ENCODE data around the gene NPAT.
"Not testable (repeated sequence)": the region's sequence is repeated elsewhere in the genome, so short reads cannot be mapped to it uniquely, and the experiment has no call there.

Gene NPAT

DNA sequence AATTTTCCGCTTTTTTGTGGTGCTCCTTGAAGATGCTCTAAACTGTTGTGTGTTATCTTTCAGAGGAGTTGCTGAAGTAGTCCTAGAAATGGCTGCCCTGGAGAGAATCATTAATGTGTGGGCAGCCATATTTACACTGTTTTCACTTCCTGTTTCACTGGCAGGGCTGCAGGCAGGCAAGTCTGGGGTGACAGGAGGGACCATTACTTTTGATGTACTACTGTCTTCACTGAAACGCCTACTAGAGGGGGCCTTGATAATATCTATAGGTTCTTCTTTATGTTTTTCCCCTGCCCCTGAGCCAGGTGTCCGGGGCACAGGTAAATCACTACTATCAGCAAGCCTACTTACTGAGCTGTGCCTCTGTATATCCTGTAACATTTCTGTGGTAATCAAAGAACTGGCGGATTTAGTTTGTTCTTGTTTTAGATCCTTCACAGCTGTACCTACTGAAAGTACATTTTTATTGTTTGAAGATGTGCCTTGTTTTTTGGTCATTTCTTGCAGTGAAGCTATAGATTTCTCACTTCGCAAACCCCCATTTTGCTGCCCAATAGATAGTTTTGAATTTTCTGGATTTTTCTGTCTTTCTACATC is 61.4 kb downstream of the NPAT start:
- no peak for DNase-seq (ENCODE audit: low read depth, low spot score)

DNA sequence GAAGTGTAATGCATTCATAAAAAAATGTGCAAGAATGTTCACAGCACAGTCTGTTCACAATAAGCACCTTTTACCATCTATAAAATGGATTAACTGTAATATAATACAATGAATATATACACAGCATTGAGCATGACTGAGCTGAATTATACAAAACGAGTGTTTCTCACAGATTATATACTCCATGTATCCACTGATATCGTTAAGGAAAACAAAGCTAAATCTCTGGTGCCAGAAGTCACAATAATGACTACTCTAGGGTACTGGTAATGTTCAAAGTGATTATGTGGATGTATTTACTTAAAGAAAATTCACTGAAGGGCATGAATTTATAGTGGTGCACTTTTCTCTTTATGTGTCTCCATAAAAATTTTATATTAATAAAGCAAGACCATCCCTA is 67.8 kb downstream of the NPAT start:
- DNase-seq (ENCODE audit: low read depth, low spot score) = no peak

DNA sequence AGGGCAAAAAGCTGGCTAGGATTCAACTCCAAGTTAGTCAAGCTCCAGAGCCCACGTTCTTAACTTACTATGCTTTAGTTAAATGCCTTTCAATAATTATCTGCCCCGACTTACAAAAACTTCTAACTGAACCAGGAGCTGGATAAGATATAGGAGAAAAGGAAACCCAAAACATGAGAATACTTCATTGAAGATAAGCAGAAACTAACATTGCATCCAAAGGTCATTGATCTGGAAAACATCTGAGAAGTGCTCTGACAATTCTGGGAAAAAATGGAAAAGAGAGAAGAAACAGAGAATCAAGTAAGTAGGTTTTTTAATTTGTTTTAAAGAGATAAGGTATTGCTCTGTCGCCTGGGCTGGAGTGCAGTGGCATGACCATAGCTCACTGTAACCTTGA is 73.9 kb downstream of the NPAT start:
- no peak for DNase-seq (ENCODE audit: low read depth, low spot score)

DNA sequence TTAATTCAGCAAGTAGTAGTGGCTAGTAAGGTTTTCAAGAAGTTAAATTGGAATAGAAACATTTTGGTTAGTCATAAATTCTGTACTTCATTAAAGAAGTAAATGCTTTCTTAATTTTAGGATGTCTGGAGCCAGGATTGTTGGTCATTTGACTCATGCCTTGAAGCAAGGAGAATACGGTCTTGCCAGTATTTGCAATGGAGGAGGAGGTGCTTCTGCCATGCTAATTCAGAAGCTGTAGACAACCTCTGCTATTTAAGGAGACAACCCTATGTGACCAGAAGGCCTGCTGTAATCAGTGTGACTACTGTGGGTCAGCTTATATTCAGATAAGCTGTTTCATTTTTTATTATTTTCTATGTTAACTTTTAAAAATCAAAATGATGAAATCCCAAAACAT is 75.3 kb downstream of the NPAT start:
- no peak for DNase-seq (ENCODE audit: low read depth, low spot score)

DNA sequence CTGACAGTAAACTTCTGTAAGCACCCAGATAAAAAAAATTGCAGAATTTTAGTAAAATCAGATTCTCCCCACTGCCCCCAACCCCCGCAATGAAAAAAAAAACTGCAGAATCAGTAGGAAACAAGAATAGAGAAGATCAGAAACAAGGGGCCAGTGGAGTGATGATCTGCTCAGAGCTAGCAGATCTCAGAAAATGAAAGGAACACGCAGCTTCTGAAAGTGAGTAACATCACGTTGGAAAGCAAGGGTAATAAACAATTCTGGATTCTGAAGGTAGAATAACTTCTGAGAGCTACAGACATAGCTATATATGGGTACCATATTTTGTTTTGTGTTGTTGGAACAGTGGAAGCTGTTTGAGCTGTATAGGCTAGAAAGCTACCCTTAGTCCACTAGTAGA is 77.8 kb downstream of the NPAT start:
- DNase-seq (ENCODE audit: low read depth, low spot score) = no peak

DNA sequence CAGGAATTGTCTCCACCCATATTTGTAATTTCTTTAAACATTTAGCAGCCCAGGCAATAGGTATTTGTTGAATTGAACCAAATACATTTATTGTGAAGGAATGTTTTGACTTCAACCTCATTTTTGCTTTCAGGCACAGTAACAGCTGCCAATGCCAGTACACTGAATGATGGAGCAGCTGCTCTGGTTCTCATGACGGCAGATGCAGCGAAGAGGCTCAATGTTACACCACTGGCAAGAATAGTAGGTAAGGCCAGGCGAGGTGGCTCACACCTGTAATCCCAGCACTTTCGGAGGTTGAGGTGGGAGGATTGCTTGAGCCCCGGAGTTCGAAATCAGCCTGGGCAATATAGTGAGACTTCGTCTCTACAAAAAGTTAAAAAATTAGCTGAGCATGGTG is 80.1 kb downstream of the NPAT start:
- DNase-seq (ENCODE audit: low read depth, low spot score) = no peak

DNA sequence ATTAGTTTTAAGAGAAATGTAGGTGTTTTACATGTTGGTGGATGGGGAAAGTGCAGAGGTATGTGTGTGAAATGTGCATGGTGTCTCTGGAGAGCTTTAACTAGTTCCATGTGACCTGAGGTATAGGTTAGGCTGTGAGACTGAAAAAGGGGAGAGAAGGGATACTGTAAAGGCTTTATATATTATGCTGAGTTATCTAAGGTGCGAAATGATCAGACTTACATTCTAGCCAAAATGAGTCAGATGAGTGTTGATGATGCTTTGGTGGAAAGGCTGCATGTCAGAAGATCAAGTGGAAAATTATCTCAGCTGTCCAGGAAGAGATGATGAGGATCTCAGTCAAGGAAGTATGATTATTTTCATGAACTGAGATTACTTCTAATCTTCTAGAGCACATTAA is 85.2 kb downstream of the NPAT start:
- no peak for DNase-seq (ENCODE audit: low read depth, low spot score)

DNA sequence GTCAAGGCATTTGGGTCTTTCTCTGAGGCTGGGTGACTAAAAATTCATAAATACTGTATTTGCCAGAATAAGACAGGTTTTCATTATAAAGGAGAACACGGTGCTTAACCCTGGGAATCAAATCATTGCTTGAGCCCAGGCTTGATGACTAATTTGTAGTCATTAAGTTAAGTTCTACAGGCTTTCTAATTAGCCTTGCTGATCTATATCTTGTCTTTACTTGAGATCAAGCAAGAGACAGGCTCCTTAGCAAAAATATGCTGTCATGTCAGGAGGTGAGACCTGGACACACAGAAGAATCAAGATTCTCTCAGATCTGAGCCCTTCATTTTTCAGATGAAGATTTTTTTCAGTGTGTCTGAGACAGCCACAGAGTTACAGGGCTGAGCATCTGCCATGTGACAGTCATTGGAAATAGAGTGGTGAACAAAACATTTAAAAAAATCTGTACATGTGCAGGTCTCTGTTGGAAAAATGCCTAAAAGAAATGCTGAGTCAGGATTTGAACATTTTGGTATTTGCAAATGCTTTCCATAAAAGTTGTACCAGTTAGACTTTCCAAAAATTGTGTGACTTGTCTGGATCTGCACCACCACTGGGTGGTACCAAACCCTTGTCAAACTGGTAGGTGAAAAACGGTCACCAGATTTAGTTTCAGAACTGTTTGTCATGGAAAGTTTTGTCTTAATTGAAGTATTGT is 86.4 kb downstream of the NPAT start:
- no peak for DNase-seq (ENCODE audit: low read depth, low spot score)

DNA sequence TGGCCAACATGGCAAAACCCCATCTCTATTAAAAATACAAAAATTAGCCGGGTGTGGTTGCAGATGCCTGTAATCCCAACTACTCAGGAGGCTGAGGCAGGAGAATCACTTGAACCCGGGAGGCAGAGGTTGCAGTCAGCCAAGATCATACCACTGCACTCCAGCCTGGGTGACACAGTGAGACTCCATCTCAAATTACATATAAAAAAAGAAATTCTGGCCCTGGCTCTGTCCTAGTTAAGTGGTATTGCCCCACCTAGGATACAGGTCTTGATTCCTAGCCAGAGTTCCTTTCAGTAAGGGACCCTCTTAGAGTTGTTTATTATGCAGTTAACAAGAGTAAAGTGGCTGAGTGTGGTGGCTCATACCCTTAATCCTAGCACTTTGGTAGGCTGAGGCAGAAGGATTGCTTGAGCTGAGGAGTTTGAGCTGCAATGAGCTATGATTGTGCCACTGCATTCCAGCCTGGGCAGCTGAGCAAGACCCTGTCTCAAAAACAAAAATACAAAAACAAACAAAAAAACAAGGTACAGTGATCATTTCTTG is 89.4 kb downstream of the NPAT start:
- DNase-seq (ENCODE audit: low read depth, low spot score) = not testable (repeated sequence)

DNA sequence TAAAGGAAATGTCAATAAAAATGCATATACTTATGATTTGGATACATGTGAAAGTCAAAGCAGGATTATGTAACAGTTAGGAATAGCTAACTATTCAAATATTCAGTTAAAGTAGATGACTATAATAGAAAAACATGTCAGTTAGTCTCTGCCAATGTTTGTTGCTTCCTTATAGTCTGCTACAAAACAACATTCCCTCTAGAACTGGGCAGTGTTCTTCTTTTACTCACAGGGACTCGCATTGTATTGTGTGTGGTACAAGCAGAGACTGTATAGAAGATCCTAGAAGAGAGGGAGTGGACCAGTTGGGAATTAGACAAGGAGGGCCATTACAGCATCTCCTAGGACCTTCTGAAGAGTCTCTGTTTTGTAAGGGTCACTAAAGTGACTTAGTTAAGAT is 90.4 kb downstream of the NPAT start:
- DNase-seq (ENCODE audit: low read depth, low spot score) = no peak

DNA sequence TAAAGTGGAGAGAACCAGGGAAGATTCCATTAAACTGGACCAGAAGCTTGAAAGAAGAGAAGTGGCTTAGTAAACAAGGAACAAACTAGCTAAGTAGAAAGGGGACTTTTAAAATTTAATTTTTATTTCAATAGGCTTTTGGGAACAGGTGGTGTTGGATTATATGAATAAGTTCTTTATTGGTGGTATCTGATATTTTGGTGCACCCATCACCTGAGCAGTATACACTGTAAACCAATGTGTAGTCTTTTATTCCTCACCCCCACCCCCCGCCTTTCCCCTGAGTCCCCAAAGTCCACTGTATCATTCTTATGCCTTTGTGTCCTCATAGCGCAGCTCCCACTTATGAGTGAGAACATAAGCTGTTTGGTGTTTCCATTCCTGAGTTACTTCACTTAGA is 93.7 kb downstream of the NPAT start:
- no peak for DNase-seq (ENCODE audit: low read depth, low spot score)

DNA sequence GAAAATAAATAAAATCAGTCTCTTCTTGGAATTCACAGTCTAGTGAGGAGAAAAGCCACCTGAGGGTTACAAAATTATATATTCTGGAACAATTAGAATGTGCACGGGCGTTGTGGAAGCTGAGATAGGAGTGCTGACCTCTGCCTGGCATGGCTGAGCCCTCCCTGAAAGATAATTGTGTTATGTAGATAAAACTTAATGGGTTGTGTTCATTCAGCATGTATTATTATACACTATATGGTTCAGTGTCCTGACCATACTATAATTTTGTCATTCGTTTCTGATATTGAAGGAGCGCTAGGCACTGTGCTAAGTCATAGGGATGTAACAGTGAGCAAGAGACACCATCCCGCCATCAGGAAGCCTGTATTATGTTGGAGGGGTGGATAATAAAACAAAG is 97.3 kb downstream of the NPAT start:
- DNase-seq (ENCODE audit: low read depth, low spot score) = no peak

DNA sequence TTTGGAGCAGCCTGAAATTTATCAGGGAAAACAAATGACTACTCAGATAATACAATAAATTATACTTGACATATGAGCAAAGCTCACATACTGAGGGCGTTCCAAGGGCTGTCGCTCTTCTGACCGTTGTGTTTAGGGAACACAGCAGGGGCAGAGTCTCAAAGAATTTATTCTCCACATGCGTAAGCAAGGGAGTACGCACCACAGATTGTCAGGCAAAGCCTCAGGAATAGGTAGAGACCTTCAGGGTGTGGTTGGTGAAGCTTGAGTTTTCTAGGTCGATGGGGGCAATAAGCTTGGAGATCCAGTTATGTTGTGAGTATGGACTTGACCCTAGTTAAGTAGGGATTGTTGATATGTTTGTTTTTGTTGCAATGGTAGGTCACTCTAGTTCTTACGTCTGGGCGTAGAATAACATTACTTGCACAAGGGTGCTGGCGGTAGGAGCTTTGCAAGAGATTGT is 100.2 kb downstream of the NPAT start:
- no peak for DNase-seq (ENCODE audit: low read depth, low spot score)

DNA sequence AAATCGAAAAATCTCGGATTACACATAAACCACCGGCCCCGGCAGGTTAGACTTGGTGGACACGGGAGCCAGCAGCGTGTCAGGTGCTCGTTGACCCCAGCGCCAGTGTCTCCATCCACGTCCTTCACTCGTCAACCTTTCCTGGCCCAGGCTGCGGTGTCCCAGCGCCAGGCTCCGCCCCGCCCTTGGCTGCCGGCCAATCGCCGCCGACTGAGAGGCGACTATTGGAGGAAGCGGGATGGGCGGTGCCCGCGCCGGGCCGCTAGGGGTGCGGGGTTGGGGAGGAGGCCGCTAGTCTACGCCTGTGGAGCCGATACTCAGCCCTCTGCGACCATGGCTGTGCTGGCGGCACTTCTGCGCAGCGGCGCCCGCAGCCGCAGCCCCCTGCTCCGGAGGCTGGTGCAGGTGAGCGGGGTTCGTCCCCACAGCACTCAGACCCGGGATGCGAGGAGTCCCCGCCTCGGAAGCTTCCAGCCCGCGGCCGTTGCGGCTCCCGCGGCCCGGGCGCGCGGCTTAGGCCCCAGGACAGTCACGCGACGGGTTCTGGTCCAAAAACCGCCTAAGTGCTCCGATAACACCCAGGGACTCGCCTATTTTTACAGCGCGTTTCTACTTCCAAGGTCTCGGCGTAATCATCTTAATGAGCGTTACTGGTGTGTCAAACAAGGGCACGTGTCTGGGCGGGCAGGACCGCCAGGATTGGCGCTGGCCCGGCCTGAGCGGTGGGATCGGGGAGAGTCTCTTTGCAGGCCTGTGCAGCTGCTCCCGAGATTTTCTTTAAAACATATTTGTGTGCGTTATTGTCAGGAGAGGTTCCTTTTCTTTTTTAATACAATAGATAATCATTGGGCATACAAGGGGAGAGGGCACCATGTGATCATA is 100.9 kb downstream of the NPAT start, which contains the start of gene ACAT1:
TSS of gene ACAT1 (plus strand) at position 294 of the 882 bp plus-strand sequence. CDS start at position 334, 40 bp downstream.
- peak; percentile 74 for DNase-seq (ENCODE audit: low read depth, low spot score)

DNA sequence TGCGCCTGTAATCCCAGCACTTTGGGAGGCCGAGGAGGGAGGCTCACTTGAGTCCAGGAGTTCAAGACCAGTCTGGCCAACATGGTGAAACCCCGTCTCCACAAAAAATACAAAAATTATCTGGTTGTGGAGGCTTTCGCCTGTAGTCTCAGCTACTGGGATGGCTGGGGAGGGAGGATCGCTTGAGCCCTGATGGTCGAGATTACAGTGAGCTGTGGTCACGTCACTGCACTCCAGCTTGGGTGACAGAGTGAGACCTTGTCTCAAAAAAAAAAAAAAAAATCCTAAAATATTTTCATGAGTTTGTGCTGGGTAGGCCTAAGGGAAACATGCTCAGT is 101.5 kb downstream of the NPAT start:
- DNase-seq (ENCODE audit: low read depth, low spot score) = not testable (repeated sequence)

DNA sequence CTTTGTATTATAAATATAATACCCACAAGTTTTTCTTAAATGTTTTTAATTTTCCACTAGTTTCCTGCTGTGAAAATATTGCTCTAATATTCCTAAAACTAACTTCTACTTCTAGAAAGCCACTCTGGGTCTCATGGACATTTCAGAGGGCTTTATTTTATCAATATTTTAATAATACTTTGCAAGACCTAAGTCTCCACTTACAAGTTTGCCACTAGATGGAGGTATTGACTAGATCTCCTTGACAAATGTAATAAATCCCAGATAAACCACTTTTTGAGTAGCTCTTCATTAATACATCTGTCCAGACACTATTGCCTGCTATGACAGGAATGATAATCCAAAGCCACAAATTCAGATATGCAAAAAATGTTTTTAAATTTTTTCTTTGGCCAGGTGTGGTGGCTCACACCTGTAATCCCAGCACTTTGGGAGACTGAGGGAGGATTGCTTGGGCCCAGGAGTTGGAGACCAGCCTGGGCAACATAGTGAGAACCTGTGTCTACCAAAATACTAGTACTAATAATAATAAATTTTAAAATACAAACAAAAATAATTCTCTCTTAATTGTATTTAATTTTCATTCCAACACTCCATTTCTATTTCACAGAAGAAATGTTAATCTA is 104.6 kb downstream of the NPAT start:
- DNase-seq (ENCODE audit: low read depth, low spot score) = no peak

DNA sequence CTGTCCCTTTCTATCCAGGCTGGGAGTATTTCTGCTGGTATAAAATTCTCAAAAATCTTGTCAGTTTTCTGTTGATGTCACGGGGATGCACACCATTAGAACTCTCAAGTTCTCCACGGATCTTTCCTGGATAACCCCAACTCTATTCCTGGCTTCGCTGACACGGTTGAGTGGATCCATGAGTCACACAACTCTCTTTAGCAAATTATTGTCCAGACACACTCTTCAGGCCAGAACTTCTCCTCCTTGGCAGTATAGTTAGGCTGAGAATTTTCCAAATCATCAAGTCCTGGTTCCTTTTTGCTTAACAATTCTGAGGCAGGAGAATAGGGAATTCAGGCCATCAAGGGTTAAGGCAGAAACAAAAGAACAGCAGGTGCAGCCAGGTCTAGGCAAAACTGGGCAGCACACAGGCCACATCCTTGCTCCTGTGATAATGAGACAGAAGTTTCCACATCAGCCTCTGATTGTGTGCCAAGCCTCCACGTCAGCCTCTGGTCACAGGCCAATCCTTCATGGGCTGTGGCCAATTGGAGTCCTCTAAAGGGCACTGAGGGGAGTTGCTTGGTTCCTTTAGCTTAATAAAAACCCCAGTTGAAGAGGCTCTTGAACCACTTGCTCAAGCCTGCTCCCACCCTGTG is 106.8 kb downstream of the NPAT start:
- no peak for DNase-seq (ENCODE audit: low read depth, low spot score)

DNA sequence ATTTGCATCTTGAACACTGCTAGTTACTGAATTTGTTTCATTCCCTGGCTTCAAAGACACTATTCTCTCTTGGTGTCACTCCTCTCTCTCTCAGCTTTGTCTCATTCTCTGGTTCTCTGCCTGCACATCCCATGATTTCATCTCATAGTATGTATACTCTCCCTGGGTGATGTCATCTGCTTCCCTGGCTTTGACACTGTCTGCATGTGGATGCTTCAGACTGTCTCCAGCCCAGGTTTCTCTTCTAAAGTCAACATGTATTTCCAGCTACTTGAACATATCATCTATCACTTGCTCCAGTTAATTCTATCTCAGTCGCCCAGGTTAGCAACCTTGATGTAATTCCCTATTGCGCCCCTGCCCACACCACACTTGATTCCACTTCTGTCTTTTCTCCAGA is 110.4 kb downstream of the NPAT start:
- no peak for DNase-seq (ENCODE audit: low read depth, low spot score)

DNA sequence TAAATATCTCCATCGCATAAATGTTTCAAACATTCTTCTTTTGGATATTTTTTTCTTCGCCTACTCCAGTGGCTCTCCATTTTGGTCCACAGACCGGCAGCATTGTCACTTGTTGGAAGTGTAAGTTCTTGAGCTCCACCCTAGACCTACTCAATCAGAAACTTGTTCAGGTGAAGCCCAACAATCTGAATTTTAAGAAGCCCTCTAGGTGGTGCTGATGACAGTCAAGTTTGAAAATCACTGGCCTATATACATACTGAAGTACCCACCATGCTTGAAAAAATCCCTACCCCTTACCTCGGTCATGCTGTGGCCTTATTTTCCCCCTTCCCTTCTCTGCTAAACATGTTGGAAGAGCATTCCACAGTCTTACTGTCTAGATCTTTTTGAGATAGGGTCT is 111.3 kb downstream of the NPAT start:
- no peak for DNase-seq (ENCODE audit: low read depth, low spot score)

Measured in smooth muscle cell of the brain vasculature (primary cell).